Gastroesophageal sphincter (tissue), 3 donors: ENCODE data around the gene PDE1C.

Source experiments
- CTCF ChIP-seq, 4 experiments: fragments of 200-600 bp in 2 of 4; fragments of 450-650 bp in 2 of 4; sonication (generic) in 1 of 4; IDR thresholded peaks; one replicate each; pipeline ENCODE4 v1.5.1; 2017 to 2019; ENCODE audit warnings: antibody characterized with exemption in 4 of 4, mild to moderate bottlenecking in 2 of 4, moderate library complexity in 2 of 4
- EP300 ChIP-seq: sonication (generic); formaldehyde crosslinking; IDR thresholded peaks from one replicate; pipeline ENCODE4 v1.6.1; 2017; ENCODE audit warnings: antibody characterized with exemption, mild to moderate bottlenecking
- POLR2A ChIP-seq, 2 donors: fragments of 450-650 bp; IDR thresholded peaks; one replicate each; pipeline ENCODE4 v1.6.1; 2017; ENCODE audit warnings: antibody characterized with exemption in 2 of 2, mild to moderate bottlenecking in 2 of 2, moderate library complexity in 1 of 2
- POLR2AphosphoS5 ChIP-seq: sonication (generic); formaldehyde crosslinking; IDR thresholded peaks from one replicate; pipeline ENCODE4 v1.6.1; 2017; ENCODE audit warnings: antibody characterized with exemption

- no peak for TF ChIP-seq CTCF (IDR thresholded peaks at IDR 0.05)
- TF ChIP-seq POLR2AphosphoS5 = no peak
- TF ChIP-seq POLR2A (IDR thresholded peaks at IDR 0.05) = no peak
- no peak for TF ChIP-seq EP300
These were observed 78.4 kb downstream of the PDE1C start for GRCh38 chr7:31991846-31992245.
